Ovary (tissue), 9 donors: Measurements from ENCODE around the gene NOD2. TPM values are rescaled to one million over a fixed set of nuclear protein-coding genes. Genes with fewer than 3 reads are reported as not detected.

Experiments
- DNase-seq, 5 donors: peaks; one replicate each; pipeline ENCODE4 v3.0.0-alpha.2; 2019 to 2020
- H3K27ac ChIP-seq, 2 donors: fragments of 200-600 bp; one replicate each; pipeline versions ENCODE4 v1.5.1 to v1.8.0; 2019 to 2022
- H3K27me3 ChIP-seq: fragments of 200-600 bp; one replicate; pipeline ENCODE4 v1.8.0; 2022
- H3K36me3 ChIP-seq: fragments of 200-600 bp; sonication (generic); one replicate; pipeline ENCODE4 v1.5.1; 2019
- H3K4me1 ChIP-seq: one replicate; pipeline ENCODE4 v1.8.1; 2013; ENCODE audit warnings: mild to moderate bottlenecking, moderate library complexity; ENCODE audit not compliant: insufficient read depth
- H3K4me3 ChIP-seq: fragments of 200-600 bp; sonication (generic); one replicate; pipeline ENCODE4 v1.5.1; 2017
- H3K9me3 ChIP-seq, 2 donors: fragments of 200-600 bp in 1 of 2; sonication (generic) in 1 of 2; one replicate each; pipeline versions ENCODE4 v1.5.1 to v1.8.1; 2013 to 2019; ENCODE audit warnings: mild to moderate bottlenecking in 1 of 2, moderate library complexity in 1 of 2
- CTCF ChIP-seq, 3 donors: fragments of 450-650 bp in 2 of 3; fragments of 200-600 bp in 1 of 3; IDR thresholded peaks; one replicate each; pipeline versions ENCODE4 v1.5.1 to v1.8.0; 2016 to 2022; ENCODE audit warnings: antibody characterized with exemption in 3 of 3, mild to moderate bottlenecking in 1 of 3
- EP300 ChIP-seq: sonication (generic); formaldehyde crosslinking; IDR thresholded peaks from one replicate; pipeline ENCODE4 v1.6.1; 2017; ENCODE audit warnings: antibody characterized with exemption
- POLR2A ChIP-seq: fragments of 450-650 bp; IDR thresholded peaks from one replicate; pipeline ENCODE4 v1.6.1; 2017; ENCODE audit warnings: antibody characterized with exemption, mild to moderate bottlenecking, moderate library complexity
- WGBS, 3 donors: extraction: QIAGEN DNeasy Blood & Tissue Kit in 1 of 3; methylation state at CpG; one replicate each; pipeline versions ENCODE4 v1.1.5 to v1.1.7; 2013 to 2017; 5-methylcytosine and 5-hydroxymethylcytosine counted together
- intact Hi-C, 4 donors: fragments of 100-400 bp; cut with DNase I; formaldehyde crosslinking; loops; one replicate each; pipeline versions ENCODE4 v1.11.0 to v1.15.1; 2022 to 2023
- polyA plus RNA-seq, 2 donors: library from polyadenylated mRNA; stranded (reverse); fragments of 200-250 nt in 1 of 2; fragments of 350-450 nt in 1 of 2; fragmentation: Illumina TruSeq in 1 of 2; extraction: RNeasy Lipid Tissue Mini Kit (QIAGEN cat#74804) in 1 of 2; gene quantifications; one replicate each; pipeline ENCODE4 v1.2.3, GENCODE V29; 2013 to 2014
- total RNA-seq, 7 donors: library from RNA; depleted of rRNA in 2 of 7; stranded (reverse); fragments of >200 nt in 2 of 7; fragmentation: NEBNext Ultra II Directional in 3 of 7; extraction: Animal tissue kit (Norgen Biotek cat#: 25700) in 3 of 7; gene quantifications; one replicate each; pipeline versions ENCODE4 v1.1.0 to v1.2.4, GENCODE V29; 2016 to 2023
- donor health status: DM: no; HTN: no; CAD: no; lungs with moderate emphysema.
- donor health status: DM: no; HTN: no; CAD: no.
- donor health status: Bipolar disorder and iron deficiency.
- donor health status: DM: yes; HTN: yes; CAD: no.
- donor health status: DM: no; HTN: no; CAD: no.
- donor health status: DM: yes; HTN: yes; CAD: no.

Gene NOD2
- total and polyA plus RNA-seq, 9 donors = 0.53 to 1.5 (median 1.1) TPM

GRCh38 chr16:50741781-50742575 lies 48.6 kb downstream of the NOD2 start, which contains the start of gene CYLD:
Gene CYLD (plus strand): TSS chr16:50742086. CDS start chr16:50749699, 7,613 bp downstream.
- TF ChIP-seq CTCF (IDR thresholded peaks at IDR 0.05) (no peak), EP300 (no peak), POLR2A (peak; percentile 57)
- Histone ChIP-seq H3K4me1 (no peaks in the 10 kb centered on the region), H3K27ac (peak within 1 kb of the TSS; percentile 65 to 73), H3K9me3 (no peaks in the 10 kb centered on the region), H3K27me3 (no peaks in the 10 kb centered on the region), H3K36me3 (no peaks in the 10 kb centered on the region), H3K4me3 (peak within 1 kb of the TSS; percentile 99)
- peak; percentile 99 to 100 (median 100) for DNase-seq
- intact Hi-C loops = no loop called here
- 0 to 1% (median 1%) methylated on average over 36 to 93 of the region's 93 CpGs for WGBS, 3 donors

- intact Hi-C loops = no loop called here
- no peak for TF ChIP-seq CTCF (IDR thresholded peaks at IDR 0.05)
- no peak for TF ChIP-seq POLR2A
- TF ChIP-seq EP300 = no peak
- no peaks in the 10 kb centered on the region for H3K36me3 ChIP-seq
- H3K27ac ChIP-seq = peak overlapping the region; percentile 65 to 73
- H3K4me3 ChIP-seq = peak overlapping the region; percentile 99
- H3K4me1 ChIP-seq = no peaks in the 10 kb centered on the region
- no peaks in the 10 kb centered on the region for H3K27me3 ChIP-seq
- WGBS, 3 donors = 1% methylated on average over 28 of the region's 28 CpGs
- DNase-seq = peak; percentile 25 to 68 (median 62)
- H3K9me3 ChIP-seq = no peaks in the 10 kb centered on the region
Measured at GRCh38 chr16:50742576-50743200, 49.3 kb downstream of the NOD2 start.

- Histone ChIP-seq H3K4me3 (no peak overlapping the region), H3K4me1 (no peaks in the 10 kb centered on the region), H3K36me3 (no peaks in the 10 kb centered on the region), H3K27me3 (no peaks in the 10 kb centered on the region), H3K27ac (no peak overlapping the region), H3K9me3 (no peaks in the 10 kb centered on the region)
- intact Hi-C loops = no loop called here
- no peak for TF ChIP-seq CTCF (IDR thresholded peaks at IDR 0.05)
- no peak for TF ChIP-seq EP300
- no peak for TF ChIP-seq POLR2A
- WGBS, 3 donors = 80 to 81% (median 80%) methylated on average over 3 of the region's 3 CpGs
- DNase-seq = no peak
Measured at GRCh38 chr16:50743581-50744225, 50.3 kb downstream of the NOD2 start.

- H3K36me3 ChIP-seq = no peaks in the 10 kb centered on the region
- H3K9me3 ChIP-seq = no peaks in the 10 kb centered on the region
- 54 to 61% (median 55%) methylated on average over 3 of the region's 3 CpGs for WGBS, 3 donors
- H3K4me1 ChIP-seq = no peaks in the 10 kb centered on the region
- no peak for DNase-seq
- no peaks in the 10 kb centered on the region for H3K27me3 ChIP-seq
- TF ChIP-seq POLR2A (no peak), EP300 (no peak), CTCF (IDR thresholded peaks at IDR 0.05) (no peak)
- H3K27ac ChIP-seq = no peak overlapping the region
- no peak overlapping the region for H3K4me3 ChIP-seq
- intact Hi-C loops = no loop called here
Measured at GRCh38 chr16:50744881-50745280, 51.5 kb downstream of the NOD2 start.
